ENCODE data around the gene CDC26. TPM values are rescaled to one million over a fixed set of nuclear protein-coding genes. Genes with fewer than 3 reads are reported as not detected.
A peak's percentile ranks its signal among the peaks of the same experiment; 100 is the strongest.

The CDC26 gene
- total and polyA plus RNA-seq, 10 of the 15 experiments (the other 5 are each of a cell fraction or from before 2014, with no cell fraction given), result 28.2 to 156 (median 61.5) TPM

GRCh38 chr9:113274474-113275156 is 757 bp downstream of the CDC26 start:
- CTCF ChIA-PET, result interaction anchor here (0.7 to 8.5 kb wide), 38 partner anchors 9 to 467 kb away, joined by 3 to 117 read pairs (median 5); partner anchors contain the start of genes ALAD, C9orf43, FKBP15 and POLE3
- FAIRE-seq (no peak), DNase-seq (ENCODE audit: low read depth, low spot score) (peak; percentile 35), ATAC-seq (peak; percentile 54)
- Histone ChIP-seq H3K4me1 (ENCODE audit: control insufficient read depth, insufficient read depth, low read length) (peaks cover 8% of the 10 kb centered on the region; the same call in 1 of the 2 replicates), H3K79me2 (ENCODE audit: control insufficient read depth, insufficient read depth, low read length) (peaks cover 40% of the 10 kb centered on the region), H3K27me3 (replicated peaks in 1 of 2; ENCODE audit: control insufficient read depth in 2 of 2, insufficient read depth in 2 of 2, low read length in 1 of 2) (no peaks in the 10 kb centered on the region), H3K9me3 (replicated peaks; ENCODE audit: control insufficient read depth, insufficient read depth, low read length) (no peaks in the 10 kb centered on the region), H3K4me2 (ENCODE audit: control insufficient read depth, insufficient read depth) (peak overlapping the region; percentile 74), H3K27ac (ENCODE audit: control insufficient read depth, insufficient read depth) (peak overlapping the region; percentile 89), H3K9ac (ENCODE audit: control insufficient read depth, insufficient read depth, low read length) (peak overlapping the region; percentile 94), H4K20me1 (ENCODE audit: control insufficient read depth, insufficient read depth) (no peaks in the 10 kb centered on the region), H3K4me3 (peak overlapping the region; percentile 75), H2AFZ (ENCODE audit: control insufficient read depth, low read depth, low read length) (peak overlapping the region; percentile 96), H3K36me3 (ENCODE audit: control insufficient read depth in 2 of 2, insufficient read depth in 2 of 2, low read length in 1 of 2) (peaks cover 3 to 5% of the 10 kb centered on the region in 2 experiments; a peak in 3 of 4 replicates)
- RAD21 ChIA-PET (ENCODE audit: unreplicated experiment), result interaction anchor here (0.6 to 5.6 kb wide), 29 partner anchors 9 to 382 kb away, joined by 3 to 63 read pairs (median 4); partner anchors contain the start of genes ALAD, C9orf43, FKBP15 and HDHD3
- SMC1A ChIA-PET (ENCODE audit: uncharacterized antibody, unreplicated experiment), result interaction anchor here (0.6 to 5.0 kb wide), 29 partner anchors 9 to 383 kb away, joined by 3 to 68 read pairs (median 4); partner anchors contain the start of genes ALAD, C9orf43, FKBP15 and POLE3
- POLR2A ChIA-PET, result interaction anchor here (0.6 to 3.0 kb wide), 13 partner anchors 12 to 378 kb away, joined by 3 to 32 read pairs (median 3); partner anchors contain the start of genes C9orf43, FKBP15, POLE3 and SLC31A1
- WGBS (ENCODE audit: insufficient coverage, insufficient replicate concordance, low lambda C conversion rate, missing lambda C conversion rate), result 0% methylated on average over 15 of the region's 15 CpGs
- in situ Hi-C loops (cut with MboI) (loop anchor here (5.0 kb wide), 3 partner anchors 133 to 383 kb away; no protein-coding TSS in a partner anchor), intact Hi-C loops (cut with micrococcal nuclease; ENCODE audit: unreplicated experiment) (loop anchor here (1.0 to 10.0 kb wide), 8 partner anchors 54 to 1110 kb away; partner anchors contain the start of genes AKNA and WDR31)
- no TSS peak for BruUV-seq (replicated peaks)
- TF ChIP-seq ZNF687 (IDR thresholded peaks at IDR 0.05) (peak; percentile 39; the same call in 1 of the 2 replicates), NR2C2 (IDR thresholded peaks at IDR 0.05; ENCODE audit: borderline replicate concordance, control insufficient read depth, insufficient read length, low read depth) (peak; percentile 64), ZNF384 (IDR thresholded peaks at IDR 0.05; ENCODE audit: borderline replicate concordance, low read depth, low read length) (peak; percentile 49; the same call in 1 of the 2 replicates), NFYA (IDR thresholded peaks at IDR 0.05; ENCODE audit: borderline replicate concordance, low read depth, low read length) (no peak), ZNF24 (IDR thresholded peaks at IDR 0.05) (no peak), SIN3A (IDR thresholded peaks at IDR 0.05; ENCODE audit: low read depth, low read length) (no peak; the same call in 1 of the 2 replicates), MTA2 (IDR thresholded peaks at IDR 0.05; ENCODE audit: low read depth) (peak; percentile 45; the same call in 1 of the 2 replicates), RB1 (IDR thresholded peaks at IDR 0.05; ENCODE audit: borderline replicate concordance) (peak; percentile 36; the same call in 1 of the 2 replicates), E4F1 (IDR thresholded peaks at IDR 0.05; ENCODE audit: borderline replicate concordance, partially characterized antibody) (no peak), CBX3 (IDR thresholded peaks at IDR 0.05; ENCODE audit: borderline replicate concordance, low read depth) (no peak), SMC3 (IDR thresholded peaks at IDR 0.05; ENCODE audit: borderline replicate concordance, low read length) (peak; percentile 42; the same call in 1 of the 2 replicates), CTCF (IDR thresholded peaks at IDR 0.05 in 2 of 3, conservative IDR thresholded peaks at IDR 0.05 in 1 of 3; ENCODE audit: control insufficient read depth in 2 of 3, extremely low read depth in 1 of 3, insufficient read depth in 1 of 3, low read depth in 3 of 3, low read length in 3 of 3) (peak; percentile 45 to 76 (median 73))

Data from GM12878 (cell line).